ENCODE measurements around the gene CORO2B. TPM values are rescaled to one million over a fixed set of nuclear protein-coding genes. Genes with fewer than 3 reads are reported as not detected.
A peak's percentile ranks its signal among the peaks of the same experiment; 100 is the strongest.

The CORO2B gene
- total and polyA plus RNA-seq, 8 donors = 3.0 to 27.7 (median 21.0) TPM

DNA sequence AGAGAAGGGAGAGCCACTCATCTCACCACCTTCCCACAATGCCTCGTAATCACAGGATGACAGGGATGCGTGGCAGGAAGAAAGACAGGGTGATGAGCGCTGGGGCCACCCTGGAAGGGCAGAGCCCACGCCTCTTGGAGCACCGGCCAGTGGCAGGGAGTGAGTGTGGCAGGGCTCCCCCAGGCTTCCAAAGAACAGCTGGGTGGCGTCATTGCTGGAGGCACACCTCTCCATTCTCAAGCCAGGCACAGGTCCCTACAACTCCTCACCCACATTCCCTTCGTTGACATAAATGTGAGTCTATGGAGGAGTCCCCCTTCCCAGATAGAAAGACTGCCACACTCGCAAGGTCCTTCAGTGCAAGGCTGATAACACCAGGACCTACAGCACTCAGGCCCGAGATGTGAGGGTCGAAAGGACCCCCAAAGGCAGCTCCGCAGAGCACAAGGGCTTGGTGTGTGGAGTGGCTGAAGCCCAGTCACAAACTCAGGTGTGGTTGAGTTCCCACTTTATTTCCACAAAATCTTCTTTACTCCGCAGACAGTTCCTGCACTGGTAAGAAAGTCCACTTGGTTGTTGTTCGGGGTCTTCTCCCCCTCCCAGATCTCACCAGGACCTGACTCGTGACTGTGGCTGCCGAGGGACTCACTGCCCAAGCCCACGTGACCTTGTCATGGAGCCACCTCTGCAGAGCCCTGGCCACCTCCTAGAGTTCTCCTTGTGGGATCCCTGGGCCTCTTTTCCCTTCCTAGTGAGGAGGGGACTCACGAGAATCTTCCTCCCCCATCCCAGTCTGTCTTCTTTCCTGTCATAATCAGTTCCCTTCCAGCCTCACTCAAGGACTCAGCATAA, 22.4 kb upstream of the CORO2B start:
- TF ChIP-seq, protein P1, sequence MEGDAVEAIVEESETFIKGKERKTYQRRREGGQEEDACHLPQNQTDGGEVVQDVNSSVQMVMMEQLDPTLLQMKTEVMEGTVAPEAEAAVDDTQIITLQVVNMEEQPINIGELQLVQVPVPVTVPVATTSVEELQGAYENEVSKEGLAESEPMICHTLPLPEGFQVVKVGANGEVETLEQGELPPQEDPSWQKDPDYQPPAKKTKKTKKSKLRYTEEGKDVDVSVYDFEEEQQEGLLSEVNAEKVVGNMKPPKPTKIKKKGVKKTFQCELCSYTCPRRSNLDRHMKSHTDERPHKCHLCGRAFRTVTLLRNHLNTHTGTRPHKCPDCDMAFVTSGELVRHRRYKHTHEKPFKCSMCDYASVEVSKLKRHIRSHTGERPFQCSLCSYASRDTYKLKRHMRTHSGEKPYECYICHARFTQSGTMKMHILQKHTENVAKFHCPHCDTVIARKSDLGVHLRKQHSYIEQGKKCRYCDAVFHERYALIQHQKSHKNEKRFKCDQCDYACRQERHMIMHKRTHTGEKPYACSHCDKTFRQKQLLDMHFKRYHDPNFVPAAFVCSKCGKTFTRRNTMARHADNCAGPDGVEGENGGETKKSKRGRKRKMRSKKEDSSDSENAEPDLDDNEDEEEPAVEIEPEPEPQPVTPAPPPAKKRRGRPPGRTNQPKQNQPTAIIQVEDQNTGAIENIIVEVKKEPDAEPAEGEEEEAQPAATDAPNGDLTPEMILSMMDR (IDR thresholded peaks at IDR 0.05) = no peak
- no peaks in the 10 kb centered on the region for H3K36me3 ChIP-seq
- H3K4me1 ChIP-seq = peaks cover 8 to 17% of the 10 kb centered on the region in 2 donors
- H3K27me3 ChIP-seq = peaks cover 0 to 39% of the 10 kb centered on the region in 2 donors
- intact Hi-C loops (cut with DNase I) = loop anchor here (5.0 to 10.0 kb wide), 3 partner anchors 98 to 321 kb away; no protein-coding TSS in a partner anchor
- H3K27ac ChIP-seq = no peak overlapping the region
- H3K4me3 ChIP-seq = no peak overlapping the region
- DNase-seq (peak in 1 of 4 donors; percentile 28), ATAC-seq (no peak)
- H3K9me3 ChIP-seq = no peaks in the 10 kb centered on the region

DNA sequence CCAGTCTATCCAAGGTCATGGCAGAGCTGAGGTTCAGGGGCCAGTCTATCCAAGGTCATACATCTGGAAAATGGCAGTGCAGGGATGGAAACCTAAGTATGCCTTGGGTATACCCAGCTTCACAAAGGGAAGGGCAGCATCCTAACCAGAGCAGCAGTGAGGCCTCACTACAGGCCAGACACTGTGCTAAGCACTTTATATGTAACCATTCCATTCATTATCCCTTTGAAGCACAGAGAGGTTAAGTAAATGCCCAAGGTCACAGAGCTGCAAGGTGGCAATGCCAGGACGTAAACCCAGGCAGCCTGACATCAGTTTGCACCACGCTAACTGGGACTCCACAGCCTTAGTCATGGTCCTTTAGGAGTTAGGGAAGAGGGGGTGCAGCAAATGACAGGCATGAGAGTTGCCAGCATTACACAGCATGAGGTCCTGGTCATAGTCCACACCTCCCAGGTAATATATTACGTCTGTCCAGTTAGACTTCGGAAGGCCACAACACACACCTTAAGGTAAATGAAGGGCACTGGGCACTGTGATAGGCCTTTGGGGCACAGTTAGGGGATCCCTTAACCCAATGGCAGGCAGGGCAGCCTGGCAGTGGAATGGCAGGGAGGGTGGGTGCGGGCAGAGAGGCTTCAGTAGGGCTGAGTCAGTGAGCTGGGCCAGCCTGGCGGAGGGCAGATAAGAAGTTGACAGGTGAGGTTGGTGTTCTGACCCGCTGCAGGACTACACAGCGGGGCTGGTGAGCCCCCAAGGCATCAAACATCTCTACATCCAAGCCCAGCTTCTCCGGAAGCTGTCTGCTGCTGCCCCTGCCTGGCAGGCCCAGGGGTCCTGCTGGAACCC, 21.1 kb upstream of the CORO2B start:
- DNase-seq (peak in 1 of 4 donors; percentile 55), ATAC-seq (no peak)
- Histone ChIP-seq H3K27me3 (peaks cover 0 to 44% of the 10 kb centered on the region in 2 donors), H3K4me1 (peaks cover 8 to 17% of the 10 kb centered on the region in 2 donors), H3K36me3 (no peaks in the 10 kb centered on the region), H3K9me3 (no peaks in the 10 kb centered on the region), H3K4me3 (no peak overlapping the region), H3K27ac (no peak overlapping the region)
- TF ChIP-seq, protein P1 (IDR thresholded peaks at IDR 0.05) = no peak
- intact Hi-C loops (cut with DNase I) = loop anchor here (5.0 to 10.0 kb wide), 3 partner anchors 97 to 320 kb away; no protein-coding TSS in a partner anchor

DNA sequence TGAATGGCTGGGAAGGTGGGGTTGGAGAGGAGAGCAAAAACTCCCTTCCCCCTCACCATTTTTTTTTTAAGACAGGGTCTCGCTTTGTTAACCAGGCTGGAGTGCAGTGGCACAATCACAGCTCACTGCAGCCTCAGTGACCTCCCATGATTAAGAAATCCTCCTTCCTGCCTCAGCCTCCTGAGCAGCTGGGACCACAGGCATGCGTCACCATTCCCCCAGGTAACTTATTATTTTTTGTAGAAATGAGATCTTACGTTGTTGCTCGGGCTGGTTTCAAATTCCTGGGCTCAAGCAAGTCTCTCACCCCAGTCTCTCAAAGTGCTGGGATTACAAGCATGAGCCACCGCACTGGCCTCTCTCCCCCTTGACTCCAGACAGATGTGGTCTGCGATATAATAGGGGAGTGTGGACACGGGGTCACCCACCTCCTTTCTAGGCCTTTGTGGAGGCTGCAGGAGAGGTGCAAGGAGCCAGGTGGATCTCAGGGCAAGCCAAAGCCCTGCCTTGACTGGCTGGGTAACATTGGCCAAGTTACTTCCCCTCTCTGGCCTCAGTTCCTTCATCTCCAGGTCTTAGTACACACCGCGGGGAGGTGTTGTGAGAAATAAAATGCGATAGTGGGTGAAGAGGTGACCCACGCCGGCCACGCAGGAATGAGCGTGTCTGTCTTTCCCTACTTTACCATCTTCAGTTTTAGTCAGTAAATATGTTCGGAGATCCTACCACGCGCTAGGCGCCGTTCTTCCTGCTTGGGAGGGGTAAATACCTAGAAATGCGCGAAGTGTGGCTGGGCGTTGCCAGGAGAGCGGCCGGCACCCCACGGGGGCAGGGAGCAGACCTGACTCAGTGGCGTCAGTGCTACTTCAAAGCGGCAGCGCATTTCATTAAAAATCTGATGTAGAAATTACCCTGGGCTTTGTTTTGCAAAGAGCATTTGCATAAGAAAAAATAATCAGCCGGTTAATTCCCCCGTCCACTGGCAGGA, 20.2 kb upstream of the CORO2B start:
- H3K27me3 ChIP-seq = peaks cover 0 to 44% of the 10 kb centered on the region in 2 donors
- ATAC-seq (peak; percentile 61), DNase-seq (peak in 3 of 4 donors; percentile 16 to 74 (median 30))
- H3K27ac ChIP-seq = no peak overlapping the region
- no peaks in the 10 kb centered on the region for H3K9me3 ChIP-seq
- no peaks in the 10 kb centered on the region for H3K36me3 ChIP-seq
- TF ChIP-seq, protein P1 (IDR thresholded peaks at IDR 0.05) = no peak
- intact Hi-C loops (cut with DNase I) = loop anchor here (5.0 to 10.0 kb wide), 3 partner anchors 96 to 319 kb away; no protein-coding TSS in a partner anchor
- peak overlapping the region; percentile 16 to 35 for H3K4me3 ChIP-seq
- peaks cover 8 to 17% of the 10 kb centered on the region in 2 donors for H3K4me1 ChIP-seq

DNA sequence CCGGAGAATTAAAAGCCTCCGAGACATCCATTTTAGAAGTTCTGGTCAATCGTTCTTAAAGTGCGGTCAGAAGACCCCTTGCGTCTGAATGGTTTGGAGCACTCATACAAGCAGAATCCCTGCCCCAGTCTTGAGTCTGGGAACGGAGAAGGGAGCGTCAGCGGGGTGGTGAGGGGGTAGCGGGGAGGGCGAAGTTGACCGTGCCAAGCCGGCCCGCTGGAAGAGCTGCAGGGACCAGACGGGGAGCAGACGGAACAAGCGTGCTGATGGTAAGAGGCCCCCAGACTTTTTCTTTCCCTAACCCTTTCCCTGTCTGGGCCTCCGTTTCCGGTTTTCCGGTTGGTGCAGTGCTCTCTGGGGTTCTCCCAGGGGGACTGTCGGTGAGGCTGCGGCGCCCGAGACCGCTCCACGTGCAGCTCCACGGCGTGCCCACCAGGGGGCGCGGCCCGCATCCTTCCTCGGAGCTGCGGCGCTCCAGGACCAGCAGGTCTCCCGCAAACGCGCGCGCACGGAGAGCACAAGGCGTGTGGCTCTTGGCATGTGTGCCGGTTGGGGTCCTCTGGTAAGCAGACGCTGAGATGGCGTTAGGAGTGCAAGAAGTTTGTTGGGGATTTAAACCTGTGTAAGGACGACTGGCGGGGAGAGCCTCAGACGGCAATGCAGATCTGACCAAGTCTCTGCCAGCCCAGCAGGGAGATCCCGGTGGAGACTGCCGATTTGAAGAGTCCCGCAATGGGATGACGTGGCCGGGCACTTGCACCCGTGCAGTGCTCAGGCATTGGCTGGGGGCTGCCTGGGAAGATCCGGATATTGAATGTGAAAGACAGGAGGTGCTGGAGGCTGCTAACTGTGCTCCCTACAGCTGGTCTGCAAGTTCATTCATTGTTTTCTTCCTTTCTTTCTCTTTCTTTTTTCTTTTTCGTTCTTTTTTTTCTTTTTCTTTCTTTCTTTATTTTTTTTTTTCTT, 19.2 kb upstream of the CORO2B start:
- H3K4me1 ChIP-seq = peaks cover 8 to 17% of the 10 kb centered on the region in 2 donors
- ATAC-seq (peak; percentile 99), DNase-seq (peak; percentile 78 to 98 (median 87))
- intact Hi-C loops (cut with DNase I) = loop anchor here (5.0 to 10.0 kb wide), 3 partner anchors 95 to 318 kb away; no protein-coding TSS in a partner anchor
- H3K27ac ChIP-seq = no peak overlapping the region
- peaks cover 0 to 44% of the 10 kb centered on the region in 2 donors for H3K27me3 ChIP-seq
- no peaks in the 10 kb centered on the region for H3K36me3 ChIP-seq
- TF ChIP-seq, protein P1 (IDR thresholded peaks at IDR 0.05) = peak; percentile 96 to 97
- H3K9me3 ChIP-seq = no peaks in the 10 kb centered on the region
- peak overlapping the region; percentile 16 to 35 for H3K4me3 ChIP-seq
